Thoracic aorta (tissue), 2 donors: Measurements from ENCODE around the gene SPOCK1. TPM values are rescaled to one million over a fixed set of nuclear protein-coding genes. Genes with fewer than 3 reads are reported as not detected.

Experiments used
- ATAC-seq: fragments of 150-250 bp; one replicate; pipeline ENCODE4 v1.8.0; 2017; ENCODE audit warnings: low read depth; ENCODE audit not compliant: insufficient number of reproducible peaks, low FRiP score
- DNase-seq: peaks from one replicate; pipeline ENCODE4 v3.0.0-alpha.2; 2020; ENCODE audit warnings: low spot score
- H3K27ac ChIP-seq, 2 donors: fragments of 200-600 bp; sonication (generic); 1 replicate in 1 of 2; 2 replicates in 1 of 2; pipeline ENCODE4 v1.5.1; 2016; ENCODE audit warnings: mild to moderate bottlenecking in 2 of 2, moderate library complexity in 2 of 2
- H3K27me3 ChIP-seq: fragments of 200-600 bp; sonication (generic); replicated peaks from 2 replicates; pipeline ENCODE4 v1.6.0; 2016; ENCODE audit warnings: mild to moderate bottlenecking; ENCODE audit not compliant: insufficient read depth
- H3K36me3 ChIP-seq: fragments of 200-600 bp; sonication (generic); one replicate; pipeline ENCODE4 v1.5.1; 2016
- H3K4me1 ChIP-seq, 2 donors: fragments of 200-600 bp; sonication (generic); 1 replicate in 1 of 2; 2 replicates in 1 of 2; pipeline versions ENCODE4 v1.5.1 to v1.6.0; 2016; ENCODE audit warnings: low read depth in 2 of 2, mild to moderate bottlenecking in 1 of 2; ENCODE audit not compliant: control insufficient read depth in 1 of 2
- H3K4me3 ChIP-seq: fragments of 200-600 bp; sonication (generic); 2 replicates; pipeline ENCODE4 v1.5.1; 2016; ENCODE audit warnings: mild to moderate bottlenecking
- H3K9me3 ChIP-seq: fragments of 200-600 bp; sonication (generic); 2 replicates; pipeline ENCODE4 v1.5.1; 2016
- CTCF ChIP-seq: fragments of 200-600 bp; sonication (generic); IDR thresholded peaks from one replicate; pipeline ENCODE4 v1.5.1; 2019; ENCODE audit warnings: antibody characterized with exemption
- total RNA-seq, 2 donors: library from RNA; depleted of rRNA; stranded (reverse); fragments of >200 nt; gene quantifications; one replicate each; pipeline versions ENCODE4 v1.1.0 to v1.2.3, GENCODE V29; 2016

The SPOCK1 gene
- total RNA-seq, 2 donors from 2014 or later = 25.2 to 43.2 TPM

GRCh38 chr5:137188566-137188965, 310.6 kb downstream of the SPOCK1 start:
- Histone ChIP-seq H3K4me1 (no peaks in the 10 kb centered on the region), H3K9me3 (no peaks in the 10 kb centered on the region), H3K27me3 (no peaks in the 10 kb centered on the region), H3K27ac (no peak overlapping the region), H3K4me3 (no peak overlapping the region), H3K36me3 (no peaks in the 10 kb centered on the region)
- no peak for ATAC-seq
- no peak for TF ChIP-seq CTCF
- DNase-seq = no peak

- TF ChIP-seq CTCF = no peak
- DNase-seq (no peak), ATAC-seq (no peak)
- no peak overlapping the region for H3K27ac ChIP-seq
- H3K9me3 ChIP-seq = no peaks in the 10 kb centered on the region
- H3K36me3 ChIP-seq = no peaks in the 10 kb centered on the region
- no peak overlapping the region for H3K4me3 ChIP-seq
- no peaks in the 10 kb centered on the region for H3K27me3 ChIP-seq
- no peaks in the 10 kb centered on the region for H3K4me1 ChIP-seq
Observed at GRCh38 chr5:137186759-137187461, 312.2 kb downstream of the SPOCK1 start.

GRCh38 chr5:137185193-137185592, 313.9 kb downstream of the SPOCK1 start:
- Histone ChIP-seq H3K27me3 (no peaks in the 10 kb centered on the region), H3K4me1 (no peaks in the 10 kb centered on the region), H3K4me3 (no peak overlapping the region), H3K27ac (no peak overlapping the region), H3K36me3 (no peaks in the 10 kb centered on the region), H3K9me3 (no peaks in the 10 kb centered on the region)
- ATAC-seq (no peak), DNase-seq (no peak)
- TF ChIP-seq CTCF = no peak

GRCh38 chr5:137184734-137185133, 314.4 kb downstream of the SPOCK1 start:
- no peak overlapping the region for H3K27ac ChIP-seq
- no peaks in the 10 kb centered on the region for H3K4me1 ChIP-seq
- no peaks in the 10 kb centered on the region for H3K36me3 ChIP-seq
- ATAC-seq = no peak
- no peak overlapping the region for H3K4me3 ChIP-seq
- no peaks in the 10 kb centered on the region for H3K27me3 ChIP-seq
- no peak for TF ChIP-seq CTCF
- DNase-seq = no peak
- H3K9me3 ChIP-seq = no peaks in the 10 kb centered on the region

- Histone ChIP-seq H3K9me3 (no peaks in the 10 kb centered on the region), H3K4me3 (no peak overlapping the region), H3K27me3 (no peaks in the 10 kb centered on the region), H3K27ac (no peak overlapping the region), H3K36me3 (no peaks in the 10 kb centered on the region), H3K4me1 (no peaks in the 10 kb centered on the region)
- no peak for DNase-seq
- no peak for ATAC-seq
- TF ChIP-seq CTCF = no peak
Observed at GRCh38 chr5:137182576-137182975, 316.6 kb downstream of the SPOCK1 start.
